Activated CD8-positive, alpha-beta T cell treated with anti-CD3 and anti-CD28 coated beads for 36 hours (primary cell): ENCODE results near the gene LANCL2. TPM values are rescaled to one million over a fixed set of nuclear protein-coding genes. Genes with fewer than 3 reads are reported as not detected.

Source experiments
- ATAC-seq: fragments of 200-7000 bp; cut with Tn5 transposase; one replicate; pipeline ENCODE4 v1.10.0; 2021; ENCODE audit warnings: mild to moderate bottlenecking, moderate library complexity
- CTCF ChIA-PET: fragments of 350-600 bp; sonication (Branson Sonifier 250); formaldehyde crosslinking; loops from one replicate; lab custom pipeline; 2021; ENCODE audit warnings: antibody characterized with exemption; lab: Charles Lee
- POLR2A ChIA-PET: fragments of 350-600 bp; sonication (Branson Sonifier 250); formaldehyde crosslinking; loops from one replicate; lab custom pipeline; 2021; ENCODE audit warnings: antibody characterized with exemption; lab: Charles Lee
- DNase-seq: peaks from one replicate; pipeline ENCODE4 v3.0.0-alpha.2; 2020
- H3K27ac Mint-ChIP-seq: one replicate; pipeline ENCODE4 v1.8.0; 2021; ENCODE audit warnings: mild to moderate bottlenecking, mixed read lengths
- H3K27me3 Mint-ChIP-seq: one replicate; pipeline ENCODE4 v1.8.0; 2021; ENCODE audit warnings: mixed read lengths
- H3K36me3 Mint-ChIP-seq: one replicate; pipeline ENCODE4 v1.8.0; 2021; ENCODE audit warnings: low read depth, mixed read lengths
- H3K4me1 Mint-ChIP-seq: one replicate; pipeline ENCODE4 v1.8.0; 2021; ENCODE audit warnings: low read depth, mixed read lengths
- H3K4me3 Mint-ChIP-seq: one replicate; pipeline ENCODE4 v1.8.0; 2021; ENCODE audit warnings: mild to moderate bottlenecking, moderate library complexity, mixed read lengths
- H3K9me3 Mint-ChIP-seq: one replicate; pipeline ENCODE4 v1.8.0; 2021; ENCODE audit warnings: mixed read lengths
- intact Hi-C: fragments of 100-400 bp; cut with micrococcal nuclease; formaldehyde crosslinking; loops from one replicate; pipeline ENCODE4 v1.10.0; 2022
- total RNA-seq, 2 experiments: library from RNA; stranded (reverse); gene quantifications; one replicate each; pipeline ENCODE4 v1.2.3, GENCODE V29; 2021
- TF ChIP-seq, protein P1 (sequence below): fragments of 200-600 bp; IDR thresholded peaks from one replicate; pipeline ENCODE4 v1.8.0; 2022; ENCODE audit warnings: antibody characterized with exemption, mild to moderate bottlenecking

LANCL2 gene
- total RNA-seq, 2 experiments from 2014 or later = 10.7 to 10.8 TPM

DNA sequence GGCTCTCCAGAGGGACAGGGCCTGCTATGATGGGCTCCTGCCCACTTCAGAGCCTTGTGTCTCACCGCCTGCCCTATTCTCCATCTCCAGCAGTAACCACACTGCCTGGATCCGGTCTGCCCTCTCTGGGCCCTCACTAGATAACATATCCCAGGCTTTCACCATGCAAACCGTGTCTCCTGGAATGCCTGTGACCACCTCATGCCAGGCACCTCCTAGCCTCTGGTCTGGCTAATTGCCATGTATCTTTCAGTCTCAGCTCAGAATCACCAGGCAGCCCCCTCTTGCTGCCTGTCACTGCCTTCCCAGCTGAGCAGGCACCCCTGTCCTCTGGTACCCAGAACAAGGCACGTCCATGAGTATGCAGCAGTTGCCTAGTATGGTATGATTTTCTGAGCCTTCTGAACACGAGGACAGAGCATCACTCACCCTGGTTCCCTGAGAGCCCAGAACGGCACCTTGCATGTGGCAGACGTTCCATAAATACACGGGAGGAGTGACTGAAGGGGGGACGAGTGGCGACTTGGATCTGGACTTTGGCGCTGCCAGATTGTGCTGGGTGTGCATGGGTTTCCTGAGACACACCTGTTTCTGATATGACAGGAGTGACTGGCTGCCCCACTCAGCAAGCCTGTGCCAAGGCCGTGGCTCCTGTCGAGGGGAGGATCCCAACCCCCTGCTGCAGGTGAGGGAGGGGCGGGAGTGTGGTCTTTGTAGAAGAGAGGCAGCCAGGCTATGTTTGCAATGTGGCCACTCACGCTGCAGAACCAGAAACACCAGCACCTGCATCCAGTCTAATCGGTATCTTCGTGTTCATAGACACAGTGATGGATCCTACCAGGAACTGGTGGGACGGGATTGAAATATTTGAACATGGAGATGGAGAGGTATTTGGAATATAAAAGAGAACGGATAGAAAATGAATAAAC is 112.0 kb downstream of the LANCL2 start:
- Mint-ChIP-seq H3K27ac (peak overlapping the region; percentile 50), H3K4me1 (peaks cover 60% of the 10 kb centered on the region), H3K4me3 (no peak overlapping the region), H3K27me3 (no peaks in the 10 kb centered on the region), H3K9me3 (no peaks in the 10 kb centered on the region), H3K36me3 (peaks cover 6% of the 10 kb centered on the region)
- CTCF ChIA-PET = no interaction called here
- POLR2A ChIA-PET = interaction anchor here (0.6 kb wide), 1 partner anchor 57 kb away, joined by 3 read pairs; no protein-coding TSS in a partner anchor
- no peak for ATAC-seq
- TF ChIP-seq, protein P1, sequence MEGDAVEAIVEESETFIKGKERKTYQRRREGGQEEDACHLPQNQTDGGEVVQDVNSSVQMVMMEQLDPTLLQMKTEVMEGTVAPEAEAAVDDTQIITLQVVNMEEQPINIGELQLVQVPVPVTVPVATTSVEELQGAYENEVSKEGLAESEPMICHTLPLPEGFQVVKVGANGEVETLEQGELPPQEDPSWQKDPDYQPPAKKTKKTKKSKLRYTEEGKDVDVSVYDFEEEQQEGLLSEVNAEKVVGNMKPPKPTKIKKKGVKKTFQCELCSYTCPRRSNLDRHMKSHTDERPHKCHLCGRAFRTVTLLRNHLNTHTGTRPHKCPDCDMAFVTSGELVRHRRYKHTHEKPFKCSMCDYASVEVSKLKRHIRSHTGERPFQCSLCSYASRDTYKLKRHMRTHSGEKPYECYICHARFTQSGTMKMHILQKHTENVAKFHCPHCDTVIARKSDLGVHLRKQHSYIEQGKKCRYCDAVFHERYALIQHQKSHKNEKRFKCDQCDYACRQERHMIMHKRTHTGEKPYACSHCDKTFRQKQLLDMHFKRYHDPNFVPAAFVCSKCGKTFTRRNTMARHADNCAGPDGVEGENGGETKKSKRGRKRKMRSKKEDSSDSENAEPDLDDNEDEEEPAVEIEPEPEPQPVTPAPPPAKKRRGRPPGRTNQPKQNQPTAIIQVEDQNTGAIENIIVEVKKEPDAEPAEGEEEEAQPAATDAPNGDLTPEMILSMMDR = no peak
- no peak for DNase-seq
- intact Hi-C loops = no loop called here

DNA sequence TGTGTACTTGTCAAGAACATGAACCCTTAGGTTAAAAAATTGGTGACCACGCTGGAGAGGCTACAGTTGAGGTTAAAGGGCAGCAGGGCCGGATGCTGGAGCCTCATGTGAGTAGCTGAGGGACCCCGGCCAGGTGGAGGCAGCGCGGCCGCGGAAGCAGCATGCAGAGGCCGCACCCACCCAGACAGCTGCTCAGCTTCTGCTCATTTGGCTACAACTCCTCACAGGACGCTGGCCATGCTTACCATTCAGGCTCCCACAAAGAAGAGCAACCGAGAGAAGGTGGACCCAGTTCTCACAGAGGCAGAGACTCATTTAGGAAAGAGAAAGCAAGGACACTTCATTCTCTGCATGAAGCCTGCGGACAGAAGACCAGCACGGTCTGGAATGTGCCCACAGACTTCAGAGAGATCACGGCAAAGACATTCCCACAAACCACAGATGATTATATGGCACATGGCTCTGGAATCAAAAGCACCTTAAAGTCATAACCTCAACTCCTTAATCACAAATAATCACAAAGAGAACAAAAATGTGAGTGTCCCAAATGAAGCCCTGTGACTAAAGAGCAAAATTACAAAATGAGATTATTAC is 112.7 kb downstream of the LANCL2 start:
- H3K4me1 Mint-ChIP-seq = peaks cover 65% of the 10 kb centered on the region
- ATAC-seq = no peak
- CTCF ChIA-PET = no interaction called here
- TF ChIP-seq, protein P1 = no peak
- intact Hi-C loops = no loop called here
- no peak overlapping the region for H3K27ac Mint-ChIP-seq
- POLR2A ChIA-PET = interaction anchor here (0.6 kb wide), 1 partner anchor 23 kb away, joined by 3 read pairs; no protein-coding TSS in a partner anchor
- no peak overlapping the region for H3K4me3 Mint-ChIP-seq
- DNase-seq = no peak
- no peaks in the 10 kb centered on the region for H3K27me3 Mint-ChIP-seq
- H3K36me3 Mint-ChIP-seq = peaks cover 6% of the 10 kb centered on the region
- no peaks in the 10 kb centered on the region for H3K9me3 Mint-ChIP-seq

DNA sequence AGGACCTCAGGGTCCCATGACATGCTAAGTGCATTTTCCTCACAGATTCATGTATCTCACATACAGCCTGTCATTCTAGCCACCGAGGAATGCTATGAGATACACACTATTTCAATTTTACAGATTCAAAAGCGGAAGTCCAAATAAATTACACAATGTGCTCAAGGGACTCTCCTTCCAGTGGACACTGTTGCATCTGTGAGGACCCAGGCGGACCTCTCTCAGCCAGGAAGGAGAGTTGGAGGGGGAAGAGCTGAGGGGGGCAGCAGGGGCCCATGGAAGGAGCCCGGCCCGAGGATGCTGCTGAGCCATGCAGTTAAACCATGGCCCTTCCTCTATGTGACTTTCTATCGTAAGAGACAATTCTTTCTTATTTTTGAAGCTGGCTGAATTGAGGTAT is 113.6 kb downstream of the LANCL2 start:
- no peaks in the 10 kb centered on the region for H3K9me3 Mint-ChIP-seq
- POLR2A ChIA-PET = interaction anchor here (0.6 to 1.0 kb wide), 2 partner anchors 19 to 22 kb away, joined by 3 to 4 read pairs; no protein-coding TSS in a partner anchor

DNA sequence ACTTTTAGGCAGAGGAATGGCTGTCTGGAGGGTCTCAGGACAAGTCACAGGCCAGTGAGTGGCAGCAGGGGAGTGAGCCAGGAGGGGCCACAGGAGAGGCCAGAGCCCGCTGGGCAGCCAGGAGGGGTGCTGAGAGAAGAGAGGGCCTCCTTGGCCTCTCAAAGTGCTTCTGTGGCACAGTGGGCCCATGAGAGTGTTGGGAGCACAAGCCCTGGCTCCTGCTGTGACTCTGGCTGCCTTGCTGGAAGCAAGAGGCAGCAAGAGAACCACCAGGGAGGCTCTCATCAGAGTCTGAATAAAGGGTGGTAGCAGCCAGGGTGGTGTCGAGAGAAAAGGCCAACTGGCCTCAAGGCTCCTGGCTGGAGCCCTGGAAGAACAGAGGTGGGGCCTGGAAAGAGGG is 116.0 kb downstream of the LANCL2 start:
- ATAC-seq (no peak), DNase-seq (no peak)
- intact Hi-C loops = no loop called here
- POLR2A ChIA-PET = no interaction called here
- peaks cover 14% of the 10 kb centered on the region for H3K36me3 Mint-ChIP-seq
- CTCF ChIA-PET = no interaction called here
- H3K4me3 Mint-ChIP-seq = no peak overlapping the region
- H3K4me1 Mint-ChIP-seq = peaks cover 65% of the 10 kb centered on the region
- peak overlapping the region; percentile 45 for H3K27ac Mint-ChIP-seq
- no peaks in the 10 kb centered on the region for H3K9me3 Mint-ChIP-seq
- TF ChIP-seq, protein P1 = no peak
- no peaks in the 10 kb centered on the region for H3K27me3 Mint-ChIP-seq

More for the DNA sequence above, 113.6 kb downstream of the LANCL2 start:
- Mint-ChIP-seq H3K4me1 (peaks cover 72% of the 10 kb centered on the region), H3K27me3 (no peaks in the 10 kb centered on the region), H3K4me3 (no peak overlapping the region), H3K36me3 (peaks cover 6% of the 10 kb centered on the region), H3K27ac (no peak overlapping the region)
- intact Hi-C loops = no loop called here
- DNase-seq (no peak), ATAC-seq (no peak)
- TF ChIP-seq, protein P1 = no peak
- CTCF ChIA-PET = interaction anchor here (0.7 kb wide), 1 partner anchor 25 kb away, joined by 3 read pairs; no protein-coding TSS in a partner anchor
